ENCODE data around the gene DUSP15.
"Not testable (repeated sequence)": the region's sequence is repeated elsewhere in the genome, so short reads cannot be mapped to it uniquely, and the experiment has no call there.

The DUSP15 gene

GRCh38 chr20:31819083-31819784 is 51.1 kb downstream of the DUSP15 start, which contains the start of gene MYLK2:
MYLK2 (plus strand) TSS chr20:31819356; CDS start chr20:31819581, 225 bp downstream.
- CTCF ChIA-PET: interaction anchor here (1.5 kb wide), 1 partner anchor 212 kb away, joined by 3 read pairs; no protein-coding TSS in a partner anchor
- POLR2A ChIA-PET: no interaction called here
- TF ChIP-seq HDGF (IDR thresholded peaks at IDR 0.05; ENCODE audit: borderline replicate concordance) (no peak), SUZ12 (IDR thresholded peaks at IDR 0.05) (no peak), FOXM1 (IDR thresholded peaks at IDR 0.05; ENCODE audit: borderline replicate concordance) (no peak), ELF4 (IDR thresholded peaks at IDR 0.05) (no peak), SP1 (IDR thresholded peaks at IDR 0.05) (no peak), FOXA1 (IDR thresholded peaks at IDR 0.05) (no peak), BHLHE40 (IDR thresholded peaks at IDR 0.05; ENCODE audit: borderline replicate concordance) (no peak), FOXK2 (IDR thresholded peaks at IDR 0.05) (no peak)
- DNase-seq (ENCODE audit: extremely low spot score): no peak

- ChIA-PET CTCF (interaction anchor here (1.5 kb wide), 1 partner anchor 213 kb away, joined by 3 read pairs; no protein-coding TSS in a partner anchor), POLR2A (no interaction called here)
- TF ChIP-seq NFRKB (IDR thresholded peaks at IDR 0.05) (no peak), FOXK2 (IDR thresholded peaks at IDR 0.05) (no peak)
- no peak for DNase-seq (ENCODE audit: extremely low spot score)
Measured at GRCh38 chr20:31818376-31818908, 51.9 kb downstream of the DUSP15 start.

- ChIA-PET POLR2A (no interaction called here), CTCF (interaction anchor here (1.5 to 1.7 kb wide), 2 partner anchors 29 to 214 kb away, joined by 3 to 4 read pairs; no protein-coding TSS in a partner anchor)
- DNase-seq (ENCODE audit: extremely low spot score): no peak
- TF ChIP-seq BHLHE40 (IDR thresholded peaks at IDR 0.05; ENCODE audit: borderline replicate concordance): no peak
Measured at GRCh38 chr20:31817461-31817860, 52.9 kb downstream of the DUSP15 start.

GRCh38 chr20:31816221-31816620 is 54.1 kb downstream of the DUSP15 start:
- TF ChIP-seq FOXM1 (IDR thresholded peaks at IDR 0.05; ENCODE audit: borderline replicate concordance): no peak
- ChIA-PET CTCF (interaction anchor here (1.7 kb wide), 1 partner anchor 31 kb away, joined by 4 read pairs; no protein-coding TSS in a partner anchor), POLR2A (no interaction called here)
- DNase-seq (ENCODE audit: extremely low spot score): no peak

GRCh38 chr20:31815408-31816188 is 54.7 kb downstream of the DUSP15 start:
- DNase-seq (ENCODE audit: extremely low spot score): no peak
- TF ChIP-seq BHLHE40 (IDR thresholded peaks at IDR 0.05; ENCODE audit: borderline replicate concordance) (no peak), SP1 (IDR thresholded peaks at IDR 0.05) (no peak), TARDBP (IDR thresholded peaks at IDR 0.05) (no peak), L3MBTL2 (conservative IDR thresholded peaks at IDR 0.05) (no peak), NFRKB (IDR thresholded peaks at IDR 0.05) (no peak), FOXM1 (IDR thresholded peaks at IDR 0.05; ENCODE audit: borderline replicate concordance) (no peak), HDGF (IDR thresholded peaks at IDR 0.05; ENCODE audit: borderline replicate concordance) (no peak), PKNOX1 (IDR thresholded peaks at IDR 0.05) (no peak), ZNF384 (IDR thresholded peaks at IDR 0.05) (no peak), LEF1 (IDR thresholded peaks at IDR 0.05; ENCODE audit: borderline replicate concordance) (no peak), ELF4 (IDR thresholded peaks at IDR 0.05) (no peak)
- ChIA-PET CTCF (interaction anchor here (1.7 kb wide), 1 partner anchor 31 kb away, joined by 4 read pairs; no protein-coding TSS in a partner anchor), POLR2A (no interaction called here)

GRCh38 chr20:31814142-31814541 is 56.2 kb downstream of the DUSP15 start:
- CTCF ChIA-PET; DNase-seq (ENCODE audit: extremely low spot score); POLR2A ChIA-PET: not testable (repeated sequence)

- CTCF ChIA-PET: interaction anchor here (0.5 kb wide), 1 partner anchor 186 kb away, joined by 3 read pairs; no protein-coding TSS in a partner anchor
- no peak for TF ChIP-seq FOXA1 (IDR thresholded peaks at IDR 0.05)
- TF ChIP-seq BHLHE40 (IDR thresholded peaks at IDR 0.05; ENCODE audit: borderline replicate concordance): no peak
- no peak for TF ChIP-seq ARNT (IDR thresholded peaks at IDR 0.05)
- TF ChIP-seq SP1 (IDR thresholded peaks at IDR 0.05): no peak
- TF ChIP-seq PKNOX1 (IDR thresholded peaks at IDR 0.05): no peak
- no peak for TF ChIP-seq HDGF (IDR thresholded peaks at IDR 0.05; ENCODE audit: borderline replicate concordance)
- TF ChIP-seq LEF1 (IDR thresholded peaks at IDR 0.05; ENCODE audit: borderline replicate concordance): no peak
- TF ChIP-seq NFRKB (IDR thresholded peaks at IDR 0.05): no peak
- TF ChIP-seq ELF4 (IDR thresholded peaks at IDR 0.05): no peak
- TF ChIP-seq SUZ12 (IDR thresholded peaks at IDR 0.05): no peak
- TF ChIP-seq FOXM1 (IDR thresholded peaks at IDR 0.05; ENCODE audit: borderline replicate concordance): no peak
- no peak for DNase-seq (ENCODE audit: extremely low spot score)
- POLR2A ChIA-PET: no interaction called here
Measured at GRCh38 chr20:31813611-31814010, 56.7 kb downstream of the DUSP15 start.

Data from HEK293T (cell line).